K562 (cell line): ENCODE results near the gene PLD1.

Experiments
- ATF1 ChIP-seq, 2 experiments: fragments of 450-650 bp in 1 of 2; IDR thresholded peaks; 2 replicates each; pipeline ENCODE4 v1.6.1; 2016; ENCODE audit warnings: missing compliant biosample characterization in 1 of 2, missing genetic modification characterization in 1 of 2
- DPF2 ChIP-seq: fragments of 450-650 bp; IDR thresholded peaks from 2 replicates; pipeline ENCODE4 v1.6.1; 2016
- MTA1 ChIP-seq: fragments of 450-650 bp; IDR thresholded peaks from 2 replicates; pipeline ENCODE4 v1.6.1; 2017; ENCODE audit warnings: borderline replicate concordance
- POLR2G ChIP-seq: fragments of 200-400 bp; formaldehyde crosslinking; IDR thresholded peaks from 2 replicates; pipeline ENCODE4 v1.6.1; 2017; ENCODE audit warnings: low read depth, mild to moderate bottlenecking, antibody characterized with exemption, low read length, moderate library complexity
- RCOR1 ChIP-seq, 2 experiments: IDR thresholded peaks; 2 replicates each; pipeline ENCODE4 v1.6.1; 2012; ENCODE audit warnings: low read depth in 2 of 2, low read length in 2 of 2, borderline replicate concordance in 1 of 2, improper control_type of control experiment in 1 of 2
- ZC3H4 ChIP-seq: sonication (generic); formaldehyde crosslinking; IDR thresholded peaks from 2 replicates; pipeline ENCODE4 v1.9.0; 2021; ENCODE audit warnings: missing genetic modification reagents, borderline replicate concordance
- ZNF384 ChIP-seq: IDR thresholded peaks from 2 replicates; pipeline ENCODE4 v1.6.1; 2012; ENCODE audit warnings: low read depth, low read length, improper control_type of control experiment
- ZZZ3 ChIP-seq: fragments of 450-650 bp; IDR thresholded peaks from 2 replicates; pipeline ENCODE4 v1.6.1; 2016; ENCODE audit warnings: antibody characterized with exemption, mild to moderate bottlenecking, moderate library complexity
- TF ChIP-seq, protein P1 (sequence below): sonication (generic); formaldehyde crosslinking; IDR thresholded peaks from 2 replicates; pipeline ENCODE4 v1.5.0; 2020; ENCODE audit warnings: missing genetic modification reagents
- TF ChIP-seq, protein P2 (sequence below), 3 experiments: IDR thresholded peaks in 2 of 3; conservative IDR thresholded peaks in 1 of 3; 2 replicates each; pipeline ENCODE4 v1.5.1; 2011 to 2012; ENCODE audit warnings: low read length in 3 of 3, mild to moderate bottlenecking in 3 of 3, control low read depth in 2 of 3, improper control_type of control experiment in 1 of 3, inconsistent platforms in 1 of 3, low read depth in 1 of 3, mixed read lengths in 1 of 3, moderate library complexity in 1 of 3; ENCODE audit not compliant: insufficient read depth in 2 of 3

DNA sequence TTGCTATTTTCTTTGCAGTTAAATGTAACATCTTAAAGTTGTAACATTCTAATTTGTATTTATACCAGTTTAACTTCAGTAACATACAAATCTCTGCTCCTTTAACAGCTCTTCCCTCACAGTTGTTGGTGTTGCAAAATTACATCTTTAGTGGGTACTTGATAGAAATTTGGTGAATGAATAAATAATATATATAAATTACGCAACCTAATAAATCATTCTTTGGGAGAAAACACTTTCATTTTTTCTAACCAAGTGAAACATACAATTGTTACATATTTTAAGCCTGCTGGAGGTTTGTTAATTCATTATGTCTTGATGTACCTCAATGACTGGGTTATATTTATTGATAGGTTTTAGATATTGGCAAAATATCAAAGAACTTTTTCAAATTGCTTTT lies 118.8 kb downstream of the PLD1 start:
- TF ChIP-seq, protein P1, sequence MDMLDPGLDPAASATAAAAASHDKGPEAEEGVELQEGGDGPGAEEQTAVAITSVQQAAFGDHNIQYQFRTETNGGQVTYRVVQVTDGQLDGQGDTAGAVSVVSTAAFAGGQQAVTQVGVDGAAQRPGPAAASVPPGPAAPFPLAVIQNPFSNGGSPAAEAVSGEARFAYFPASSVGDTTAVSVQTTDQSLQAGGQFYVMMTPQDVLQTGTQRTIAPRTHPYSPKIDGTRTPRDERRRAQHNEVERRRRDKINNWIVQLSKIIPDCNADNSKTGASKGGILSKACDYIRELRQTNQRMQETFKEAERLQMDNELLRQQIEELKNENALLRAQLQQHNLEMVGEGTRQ (CRISPR knock-in tag), result no peak
- no peak for TF ChIP-seq ZZZ3
- no peak for TF ChIP-seq ZC3H4 (CRISPR knock-in tag)
- TF ChIP-seq ATF1 (CRISPR knock-in tag; IDR thresholded peaks at IDR 0.05), result no peak
- TF ChIP-seq ATF1 (tag; IDR thresholded peaks at IDR 0.05), result no peak
- no peak for TF ChIP-seq RCOR1 (IDR thresholded peaks at IDR 0.05; ENCODE audit: borderline replicate concordance in 1 of 2, low read depth in 2 of 2, low read length in 2 of 2)
- TF ChIP-seq MTA1, result no peak
- no peak for TF ChIP-seq ZNF384
- no peak for TF ChIP-seq DPF2
- TF ChIP-seq, protein P2, sequence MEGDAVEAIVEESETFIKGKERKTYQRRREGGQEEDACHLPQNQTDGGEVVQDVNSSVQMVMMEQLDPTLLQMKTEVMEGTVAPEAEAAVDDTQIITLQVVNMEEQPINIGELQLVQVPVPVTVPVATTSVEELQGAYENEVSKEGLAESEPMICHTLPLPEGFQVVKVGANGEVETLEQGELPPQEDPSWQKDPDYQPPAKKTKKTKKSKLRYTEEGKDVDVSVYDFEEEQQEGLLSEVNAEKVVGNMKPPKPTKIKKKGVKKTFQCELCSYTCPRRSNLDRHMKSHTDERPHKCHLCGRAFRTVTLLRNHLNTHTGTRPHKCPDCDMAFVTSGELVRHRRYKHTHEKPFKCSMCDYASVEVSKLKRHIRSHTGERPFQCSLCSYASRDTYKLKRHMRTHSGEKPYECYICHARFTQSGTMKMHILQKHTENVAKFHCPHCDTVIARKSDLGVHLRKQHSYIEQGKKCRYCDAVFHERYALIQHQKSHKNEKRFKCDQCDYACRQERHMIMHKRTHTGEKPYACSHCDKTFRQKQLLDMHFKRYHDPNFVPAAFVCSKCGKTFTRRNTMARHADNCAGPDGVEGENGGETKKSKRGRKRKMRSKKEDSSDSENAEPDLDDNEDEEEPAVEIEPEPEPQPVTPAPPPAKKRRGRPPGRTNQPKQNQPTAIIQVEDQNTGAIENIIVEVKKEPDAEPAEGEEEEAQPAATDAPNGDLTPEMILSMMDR (IDR thresholded peaks at IDR 0.05 in 2 of 3, conservative IDR thresholded peaks at IDR 0.05 in 1 of 3; ENCODE audit: insufficient read depth in 2 of 3, low read depth in 1 of 3, low read length in 3 of 3), result no peak
- TF ChIP-seq POLR2G, result no peak
